ENCODE data around the gene PHACTR1.

DNA sequence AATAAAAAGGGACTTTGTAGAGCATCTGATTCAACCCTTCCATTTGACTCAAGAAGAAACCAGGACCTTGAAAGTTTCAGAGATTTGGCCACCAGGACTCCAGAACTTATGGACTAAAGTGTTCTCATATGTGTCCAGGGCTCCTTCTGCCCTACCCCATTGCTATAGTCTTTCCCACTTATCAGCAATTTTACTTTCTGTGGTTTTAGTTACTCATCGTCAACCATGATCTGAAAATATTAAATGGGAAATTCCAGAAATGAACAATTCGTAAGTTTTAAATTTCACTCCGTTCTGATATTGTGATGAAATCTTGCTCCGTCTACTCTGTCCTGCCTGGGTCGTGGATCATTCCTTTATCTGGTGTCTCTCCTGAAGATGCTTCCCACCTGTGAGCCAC, 259.8 kb downstream of the PHACTR1 start:
- TF ChIP-seq, protein P1, sequence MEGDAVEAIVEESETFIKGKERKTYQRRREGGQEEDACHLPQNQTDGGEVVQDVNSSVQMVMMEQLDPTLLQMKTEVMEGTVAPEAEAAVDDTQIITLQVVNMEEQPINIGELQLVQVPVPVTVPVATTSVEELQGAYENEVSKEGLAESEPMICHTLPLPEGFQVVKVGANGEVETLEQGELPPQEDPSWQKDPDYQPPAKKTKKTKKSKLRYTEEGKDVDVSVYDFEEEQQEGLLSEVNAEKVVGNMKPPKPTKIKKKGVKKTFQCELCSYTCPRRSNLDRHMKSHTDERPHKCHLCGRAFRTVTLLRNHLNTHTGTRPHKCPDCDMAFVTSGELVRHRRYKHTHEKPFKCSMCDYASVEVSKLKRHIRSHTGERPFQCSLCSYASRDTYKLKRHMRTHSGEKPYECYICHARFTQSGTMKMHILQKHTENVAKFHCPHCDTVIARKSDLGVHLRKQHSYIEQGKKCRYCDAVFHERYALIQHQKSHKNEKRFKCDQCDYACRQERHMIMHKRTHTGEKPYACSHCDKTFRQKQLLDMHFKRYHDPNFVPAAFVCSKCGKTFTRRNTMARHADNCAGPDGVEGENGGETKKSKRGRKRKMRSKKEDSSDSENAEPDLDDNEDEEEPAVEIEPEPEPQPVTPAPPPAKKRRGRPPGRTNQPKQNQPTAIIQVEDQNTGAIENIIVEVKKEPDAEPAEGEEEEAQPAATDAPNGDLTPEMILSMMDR (IDR thresholded peaks at IDR 0.05) = no peak
- TF ChIP-seq POLR2A (IDR thresholded peaks at IDR 0.05) = no peak
